Measurements from ENCODE around the gene DOCK8. TPM values are rescaled to one million over a fixed set of nuclear protein-coding genes. Genes with fewer than 3 reads are reported as not detected.

Gene DOCK8
- total RNA-seq, 8 experiments from 2014 or later = 0.05 to 6.1 (median 0.18) TPM

DNA sequence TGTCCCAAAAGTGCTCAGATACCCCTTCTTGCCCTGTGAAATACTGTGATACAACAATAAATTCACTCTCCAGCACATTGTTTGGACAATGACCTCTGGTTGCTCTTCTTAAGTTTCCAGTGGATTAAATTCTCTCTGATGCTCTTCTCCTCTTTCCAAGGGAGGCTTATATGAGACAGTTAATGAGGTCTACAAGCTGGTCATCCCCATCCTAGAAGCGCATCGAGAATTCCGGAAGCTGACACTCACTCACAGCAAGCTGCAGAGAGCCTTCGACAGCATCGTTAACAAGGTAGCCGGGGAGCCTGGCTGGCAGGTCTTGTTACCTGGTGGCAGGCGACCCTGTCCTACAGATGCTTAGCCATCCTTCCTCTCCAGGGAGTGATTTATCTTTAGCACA is 226.5 kb downstream of the DOCK8 start:
- WGBS, 10 experiments = 0 to 96% (median 82%) methylated on average over 1 to 7 of the region's 7 CpGs; no CpG with 5 or more reads in 4 of the 10 experiments
- no peak for ATAC-seq (replicated peaks in 6 of 8)

DNA sequence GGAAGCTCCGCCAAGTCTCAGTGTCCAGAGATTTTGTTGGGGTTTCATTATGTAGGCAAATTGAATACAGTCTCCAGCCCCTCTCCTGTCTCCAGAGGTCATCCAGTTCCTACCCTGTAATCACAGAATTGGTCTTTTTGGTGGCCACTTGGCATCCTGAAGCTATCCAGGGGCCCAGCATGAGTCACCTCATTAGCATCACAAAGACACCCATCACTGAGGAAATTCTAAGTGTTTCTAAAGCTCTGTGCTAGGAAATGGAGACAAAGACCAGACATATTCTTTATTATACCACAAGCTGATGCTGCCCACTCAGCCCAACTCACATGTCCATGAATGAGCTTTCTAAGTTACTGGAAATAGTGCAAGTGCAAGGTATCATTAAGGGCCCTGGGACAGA is 229.9 kb downstream of the DOCK8 start:
- 67 to 100% (median 71%) methylated on average over 1 of the region's 1 CpG; no CpG with 5 or more reads in 5 of the 10 experiments for WGBS, 10 experiments
- Histone ChIP-seq H3K4me1 (replicated peaks in 1 of 2) (peaks cover 9 to 10% of the 10 kb centered on the region in 2 donors), H3K4me3 (no peak overlapping the region), H3K27ac (peak overlapping the region in 1 of 2 donors; percentile 27)
- in situ Hi-C loops (cut with MboI; ENCODE audit: low pct_unique_long_range_greater_than_20kb in 2 of 9, low sequenced_read_pairs in 9 of 9, unreplicated experiment in 9 of 9) = no loop called here
- ATAC-seq (replicated peaks in 6 of 8) = peak in 7 of 8 experiments; percentile 14 to 97 (median 95)

More for the DNA sequence above, 226.5 kb downstream of the DOCK8 start:
- peaks cover 9 to 10% of the 10 kb centered on the region in 2 donors for H3K4me1 ChIP-seq (replicated peaks in 1 of 2)
- H3K27ac ChIP-seq = no peak overlapping the region
- H3K4me3 ChIP-seq = no peak overlapping the region
- in situ Hi-C loops (cut with MboI; ENCODE audit: low pct_unique_long_range_greater_than_20kb in 2 of 9, low sequenced_read_pairs in 9 of 9, unreplicated experiment in 9 of 9) = no loop called here

DNA sequence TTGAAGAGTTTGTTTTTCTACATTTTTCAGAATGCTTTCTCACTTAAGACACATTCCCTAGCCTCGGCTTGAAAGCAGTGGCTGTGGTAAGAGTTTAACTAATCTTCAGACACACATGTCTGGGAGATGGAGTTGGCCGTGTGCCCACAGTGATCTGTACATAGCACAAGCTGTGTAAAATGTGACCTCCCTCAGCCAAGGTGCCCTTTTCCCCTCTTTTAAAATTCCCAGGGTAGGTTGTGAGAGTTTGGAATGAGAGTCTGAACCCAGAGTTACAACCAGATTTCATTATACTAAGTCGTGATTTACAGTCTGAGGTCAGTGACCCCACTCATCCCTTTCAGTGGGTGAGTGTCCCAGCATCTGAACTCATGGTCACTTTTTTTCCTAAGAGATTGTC is 230.4 kb downstream of the DOCK8 start:
- in situ Hi-C loops (cut with MboI; ENCODE audit: low pct_unique_long_range_greater_than_20kb in 2 of 9, low sequenced_read_pairs in 9 of 9, unreplicated experiment in 9 of 9) = no loop called here
- Histone ChIP-seq H3K27ac (peak overlapping the region; percentile 27), H3K4me3 (no peak overlapping the region), H3K4me1 (replicated peaks in 1 of 2) (peaks cover 9 to 10% of the 10 kb centered on the region in 2 donors)
- 0 to 75% (median 47%) methylated on average over 1 to 3 of the region's 3 CpGs; no CpG with 5 or more reads in 3 of the 10 experiments for WGBS, 10 experiments
- ATAC-seq (replicated peaks in 6 of 8) = peak in 7 of 8 experiments; percentile 9 to 73 (median 47)

DNA sequence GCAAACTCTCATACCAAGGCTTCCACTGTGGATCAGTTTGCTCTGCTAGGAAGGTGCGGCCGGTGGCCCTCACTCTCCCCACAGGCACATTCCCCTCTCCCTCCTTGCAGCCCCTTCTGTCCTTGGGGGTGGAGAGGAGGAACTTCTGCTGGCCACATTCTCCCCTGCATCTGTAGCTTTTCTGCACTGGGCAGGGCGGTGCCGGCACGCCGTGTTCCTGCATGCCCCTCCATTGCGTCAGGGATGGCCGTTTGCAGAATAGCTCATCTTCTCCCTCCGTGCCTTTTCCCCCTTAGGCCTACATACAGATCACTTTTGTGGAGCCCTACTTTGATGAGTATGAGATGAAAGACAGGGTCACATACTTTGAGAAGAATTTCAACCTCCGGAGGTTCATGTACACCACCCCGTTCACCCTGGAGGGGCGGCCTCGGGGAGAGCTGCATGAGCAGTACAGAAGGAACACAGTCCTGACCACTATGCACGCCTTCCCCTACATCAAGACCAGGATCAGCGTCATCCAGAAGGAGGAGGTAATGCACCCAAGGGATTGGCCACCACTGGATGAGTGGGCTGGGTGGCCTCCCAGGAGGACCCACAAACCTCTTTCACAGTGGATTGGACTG is 231.5 kb downstream of the DOCK8 start:
- 77 to 100% (median 93%) methylated on average over 2 to 11 of the region's 15 CpGs; no CpG with 5 or more reads in 2 of the 10 experiments for WGBS, 10 experiments
- Histone ChIP-seq H3K4me3 (no peak overlapping the region), H3K27ac (no peak overlapping the region), H3K4me1 (replicated peaks in 1 of 2) (peaks cover 9 to 10% of the 10 kb centered on the region in 2 donors)
- in situ Hi-C loops (cut with MboI; ENCODE audit: low pct_unique_long_range_greater_than_20kb in 2 of 9, low sequenced_read_pairs in 9 of 9, unreplicated experiment in 9 of 9) = no loop called here
- ATAC-seq (replicated peaks in 6 of 8) = no peak

DNA sequence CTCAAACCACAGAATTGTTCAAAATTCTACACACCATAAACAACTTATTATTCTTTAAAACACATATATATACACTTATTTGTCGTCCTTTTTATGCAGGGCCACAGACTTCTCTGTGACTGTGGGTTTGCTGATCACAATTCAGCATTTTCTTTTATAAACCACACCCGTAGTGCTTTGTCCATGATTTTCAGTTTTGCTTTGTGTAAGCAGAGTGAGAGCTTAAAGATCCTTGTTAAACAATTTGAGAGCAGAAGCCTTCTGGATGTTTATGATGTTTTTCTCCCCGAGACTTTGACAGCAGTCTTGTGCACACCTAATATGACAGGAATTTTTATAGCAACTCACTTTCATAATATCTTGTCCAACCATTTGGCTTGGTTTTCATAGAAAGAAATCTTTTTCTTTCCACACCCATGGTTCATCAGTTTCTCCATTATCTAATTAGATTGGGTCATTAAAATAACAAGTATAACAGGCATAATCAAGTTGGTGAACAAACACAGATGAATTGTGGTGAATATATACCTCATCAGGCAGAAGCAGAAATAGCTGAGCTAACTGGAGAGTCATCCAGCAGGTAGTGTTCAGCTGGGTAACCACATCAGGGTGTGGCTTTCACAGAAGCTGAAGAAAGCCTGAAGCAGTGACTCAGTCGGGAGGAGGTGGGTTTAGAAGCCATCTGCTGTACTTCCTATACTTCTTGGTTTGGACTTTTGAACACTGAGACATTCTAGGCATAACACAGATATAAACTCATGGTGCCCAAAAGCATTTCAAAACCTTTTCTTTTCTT is 232.8 kb downstream of the DOCK8 start:
- peak in 3 of 8 experiments; percentile 29 to 97 (median 90) for ATAC-seq (replicated peaks in 6 of 8)
- WGBS, 10 experiments = 0 to 90% (median 20%) methylated on average over 1 to 4 of the region's 4 CpGs; no CpG with 5 or more reads in 1 of the 10 experiments
- Histone ChIP-seq H3K4me3 (no peak overlapping the region), H3K4me1 (replicated peaks in 1 of 2) (peaks cover 9 to 10% of the 10 kb centered on the region in 2 donors), H3K27ac (no peak overlapping the region)
- in situ Hi-C loops (cut with MboI; ENCODE audit: low pct_unique_long_range_greater_than_20kb in 2 of 9, low sequenced_read_pairs in 9 of 9, unreplicated experiment in 9 of 9) = no loop called here

DNA sequence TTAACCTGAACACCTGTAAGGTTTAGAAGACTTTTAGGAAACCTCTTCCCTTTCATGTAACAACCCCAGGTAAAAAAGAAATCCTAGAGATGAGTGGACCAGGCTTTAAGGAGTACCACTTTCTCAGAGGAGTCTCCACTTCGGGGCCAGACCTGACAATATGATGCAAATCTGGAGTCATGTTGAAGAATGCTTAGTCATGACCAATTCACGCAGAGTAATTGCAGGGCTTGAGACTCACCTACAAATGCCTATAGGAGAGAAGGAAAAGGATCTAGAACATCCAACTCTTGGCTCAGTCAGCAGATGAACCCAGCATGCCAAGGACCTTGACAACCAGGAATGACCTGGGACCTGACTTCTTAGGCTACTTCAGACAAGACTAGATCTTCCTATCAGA is 235.4 kb downstream of the DOCK8 start:
- H3K27ac ChIP-seq = no peak overlapping the region
- no peak overlapping the region for H3K4me3 ChIP-seq
- H3K4me1 ChIP-seq (replicated peaks in 1 of 2) = peaks cover under 1 to 4% of the 10 kb centered on the region in 2 donors
- in situ Hi-C loops (cut with MboI; ENCODE audit: low pct_unique_long_range_greater_than_20kb in 2 of 9, low sequenced_read_pairs in 9 of 9, unreplicated experiment in 9 of 9) = no loop called here
- WGBS, 10 experiments = 0 to 100% (median 83%) methylated on average over 1 to 2 of the region's 2 CpGs; no CpG with 5 or more reads in 5 of the 10 experiments
- ATAC-seq (replicated peaks in 6 of 8) = no peak

DNA sequence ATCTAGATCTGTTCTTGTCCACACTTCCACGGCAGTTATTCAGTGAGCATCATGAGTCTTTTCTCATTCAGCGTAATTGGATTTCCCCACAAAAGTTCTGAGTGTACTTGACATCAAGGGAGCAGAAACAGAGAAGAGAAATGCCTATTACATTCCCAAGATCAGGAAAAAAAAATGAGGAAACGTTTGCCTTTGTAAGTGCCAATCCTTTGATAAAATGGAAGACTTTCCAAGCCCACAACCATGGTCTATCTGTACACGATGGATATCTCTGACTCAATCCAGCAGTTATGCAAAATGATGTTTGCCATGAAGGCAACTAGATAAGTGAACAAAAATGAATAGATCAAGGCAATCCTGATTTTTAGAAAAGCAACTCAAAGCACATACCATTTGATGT is 235.9 kb downstream of the DOCK8 start:
- WGBS, 10 experiments = 6 to 94% (median 82%) methylated on average over 2 to 4 of the region's 4 CpGs
- Histone ChIP-seq H3K4me3 (no peak overlapping the region), H3K4me1 (replicated peaks in 1 of 2) (no peaks in the 10 kb centered on the region), H3K27ac (no peak overlapping the region)
- ATAC-seq (replicated peaks in 6 of 8) = no peak
- in situ Hi-C loops (cut with MboI; ENCODE audit: low pct_unique_long_range_greater_than_20kb in 2 of 9, low sequenced_read_pairs in 9 of 9, unreplicated experiment in 9 of 9) = no loop called here

DNA sequence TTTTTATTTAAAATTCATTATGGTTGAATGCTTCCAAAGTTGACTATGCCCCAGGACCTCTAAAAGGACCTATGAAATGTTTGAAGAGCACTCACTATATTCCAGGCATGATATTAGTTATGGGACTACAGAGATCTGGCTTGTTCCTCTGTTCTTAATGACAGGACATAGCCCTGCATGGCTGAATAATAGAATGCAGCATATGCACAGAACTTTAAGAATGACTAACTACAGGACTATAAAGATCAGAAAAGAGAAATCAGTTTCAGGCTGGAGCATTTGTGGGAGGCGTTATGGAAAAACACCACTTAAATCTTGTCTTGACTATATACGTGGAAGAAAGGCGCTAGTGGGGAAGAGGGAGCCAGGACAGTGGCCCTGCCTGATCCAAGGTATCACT is 239.2 kb downstream of the DOCK8 start:
- in situ Hi-C loops (cut with MboI; ENCODE audit: low pct_unique_long_range_greater_than_20kb in 2 of 9, low sequenced_read_pairs in 9 of 9, unreplicated experiment in 9 of 9) = no loop called here
- Histone ChIP-seq H3K4me1 (replicated peaks in 1 of 2) (no peaks in the 10 kb centered on the region), H3K27ac (no peak overlapping the region), H3K4me3 (no peak overlapping the region)
- WGBS, 10 experiments = 5 to 100% (median 86%) methylated on average over 1 to 3 of the region's 3 CpGs; no CpG with 5 or more reads in 1 of the 10 experiments
- ATAC-seq (replicated peaks in 6 of 8) = peak in 2 of 8 experiments; percentile 82 to 88

DNA sequence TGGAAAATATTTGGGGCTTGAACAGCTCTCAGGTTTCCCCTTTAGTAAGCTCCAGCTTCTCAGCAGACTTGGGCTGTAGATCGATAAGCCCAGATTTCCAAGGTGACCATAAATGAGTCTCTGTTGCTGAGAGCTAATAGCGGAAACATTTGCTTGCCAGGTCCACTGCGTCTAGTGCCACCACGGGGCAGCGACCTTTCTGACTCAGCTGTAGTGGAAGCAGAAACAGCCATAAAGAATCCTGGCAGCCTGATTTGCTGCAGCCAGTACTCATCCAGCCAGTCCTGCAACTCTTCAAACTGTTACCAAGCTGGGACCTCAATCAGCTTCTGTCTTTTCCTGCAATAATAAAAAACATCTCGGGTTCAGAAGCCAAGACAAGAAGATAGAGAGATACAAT is 241.7 kb downstream of the DOCK8 start:
- in situ Hi-C loops (cut with MboI; ENCODE audit: low pct_unique_long_range_greater_than_20kb in 2 of 9, low sequenced_read_pairs in 9 of 9, unreplicated experiment in 9 of 9) = no loop called here
- H3K4me3 ChIP-seq = no peak overlapping the region
- H3K27ac ChIP-seq = no peak overlapping the region
- 0 to 92% (median 81%) methylated on average over 1 to 6 of the region's 6 CpGs; no CpG with 5 or more reads in 2 of the 10 experiments for WGBS, 10 experiments
- no peaks in the 10 kb centered on the region for H3K4me1 ChIP-seq (replicated peaks in 1 of 2)
- peak in 1 of 8 experiments; percentile 49 for ATAC-seq (replicated peaks in 6 of 8)

DNA sequence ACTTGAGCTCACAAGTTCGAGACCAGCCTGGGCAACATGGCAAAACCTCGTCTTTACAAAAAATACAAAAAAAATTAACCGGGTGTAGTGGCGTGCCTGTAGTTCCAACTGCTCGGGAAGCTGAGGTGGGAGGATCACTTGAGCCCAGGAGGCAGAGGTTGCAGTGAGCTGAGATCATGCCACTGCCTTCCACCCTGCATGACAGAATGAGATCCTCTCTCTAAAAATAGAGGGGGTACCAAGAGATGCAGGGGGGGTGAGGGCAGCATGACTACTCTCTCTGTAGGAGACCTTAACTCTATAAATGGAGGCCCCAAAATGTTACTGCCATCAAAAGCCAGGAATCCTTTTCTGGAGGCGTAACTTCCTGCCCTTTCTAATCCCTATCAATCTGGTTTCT is 243.9 kb downstream of the DOCK8 start:
- no peaks in the 10 kb centered on the region for H3K4me1 ChIP-seq (replicated peaks in 1 of 2)
- WGBS, 10 experiments = 22 to 93% (median 80%) methylated on average over 1 to 6 of the region's 6 CpGs; no CpG with 5 or more reads in 3 of the 10 experiments

DNA sequence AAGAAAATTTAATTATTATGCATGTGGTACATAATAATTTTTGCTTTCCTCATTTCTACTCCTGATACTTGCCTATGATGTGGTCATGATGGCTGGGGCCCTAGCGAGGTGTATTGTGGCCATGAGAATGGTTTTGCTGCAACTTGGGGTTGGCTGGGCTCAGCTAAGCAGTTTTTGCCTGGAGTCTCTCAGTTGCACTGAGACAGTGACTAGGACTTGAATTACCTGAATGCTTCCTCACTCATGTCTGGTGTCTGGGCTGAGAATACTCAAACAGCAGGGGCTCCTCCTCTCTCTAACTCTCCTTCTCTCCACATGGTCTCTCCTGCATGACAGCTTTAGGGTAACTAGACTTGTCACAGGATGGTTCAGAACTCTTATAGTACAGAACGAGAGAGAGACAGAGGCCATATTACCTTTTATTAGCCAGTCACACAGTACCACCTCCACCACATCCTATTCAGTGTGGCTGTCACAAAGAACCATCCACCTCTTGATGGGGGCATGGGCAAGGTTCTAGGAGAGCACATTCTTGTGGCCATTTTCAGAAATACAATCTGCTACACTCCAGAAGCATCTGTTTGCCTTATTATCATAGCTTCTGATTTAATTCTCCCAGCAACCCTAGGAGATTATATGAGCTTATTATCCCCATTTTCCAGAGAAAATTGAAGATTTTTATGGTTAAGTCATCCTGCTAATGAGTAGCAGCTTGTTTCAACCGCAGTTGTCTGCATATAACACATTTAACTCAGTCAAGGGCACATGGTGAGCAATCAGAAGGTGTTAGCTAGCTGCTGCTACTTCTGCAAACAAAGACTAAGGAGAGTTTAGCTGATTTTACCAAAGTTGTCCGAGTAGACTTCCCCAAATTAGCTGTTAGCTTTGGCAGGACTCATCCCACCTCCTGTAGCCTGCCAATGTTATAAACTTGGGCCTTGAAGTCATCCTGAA is 245.1 kb downstream of the DOCK8 start:
- H3K4me3 ChIP-seq = no peak overlapping the region
- in situ Hi-C loops (cut with MboI; ENCODE audit: low pct_unique_long_range_greater_than_20kb in 2 of 9, low sequenced_read_pairs in 9 of 9, unreplicated experiment in 9 of 9) = no loop called here
- WGBS, 10 experiments = 0 to 100% (median 67%) methylated on average over 1 to 4 of the region's 4 CpGs; no CpG with 5 or more reads in 1 of the 10 experiments
- H3K4me1 ChIP-seq (replicated peaks in 1 of 2) = no peaks in the 10 kb centered on the region
- peak in 1 of 8 experiments; percentile 19 for ATAC-seq (replicated peaks in 6 of 8)
- no peak overlapping the region for H3K27ac ChIP-seq

More for the DNA sequence above, 243.9 kb downstream of the DOCK8 start:
- no peak overlapping the region for H3K4me3 ChIP-seq
- peak in 1 of 8 experiments; percentile 61 for ATAC-seq (replicated peaks in 6 of 8)
- H3K27ac ChIP-seq = no peak overlapping the region
- in situ Hi-C loops (cut with MboI; ENCODE audit: low pct_unique_long_range_greater_than_20kb in 2 of 9, low sequenced_read_pairs in 9 of 9, unreplicated experiment in 9 of 9) = no loop called here

DNA sequence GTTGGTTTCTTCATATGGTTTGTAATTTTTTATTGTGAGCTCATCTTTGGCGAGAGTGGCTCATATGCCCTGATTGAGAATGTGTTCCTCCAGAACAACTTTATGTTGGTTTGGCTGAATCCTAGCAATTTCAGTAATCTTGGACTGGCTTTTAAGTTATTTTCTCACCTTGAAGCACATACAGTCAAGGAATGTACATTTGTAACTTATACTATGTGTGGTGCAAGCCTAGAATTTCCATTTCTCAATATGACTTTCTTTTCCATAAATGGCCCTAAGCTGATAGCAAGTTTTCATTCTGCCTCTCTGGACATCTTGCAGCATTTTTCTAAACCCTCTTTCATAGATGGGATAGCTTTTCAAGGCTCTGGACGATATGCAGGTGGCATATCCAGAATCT is 247.5 kb downstream of the DOCK8 start:
- 25 to 100% (median 72%) methylated on average over 1 to 2 of the region's 2 CpGs for WGBS, 10 experiments
- Histone ChIP-seq H3K27ac (no peak overlapping the region), H3K4me3 (no peak overlapping the region), H3K4me1 (replicated peaks in 1 of 2) (no peaks in the 10 kb centered on the region)
- no peak for ATAC-seq (replicated peaks in 6 of 8)
- in situ Hi-C loops (cut with MboI; ENCODE audit: low pct_unique_long_range_greater_than_20kb in 2 of 9, low sequenced_read_pairs in 9 of 9, unreplicated experiment in 9 of 9) = no loop called here
